ENCODE measurements around the gene SORCS2. TPM values are rescaled to one million over a fixed set of nuclear protein-coding genes. Genes with fewer than 3 reads are reported as not detected.

Gene SORCS2
- total and polyA plus RNA-seq, 2 of the 13 experiments (the other 11 are each of a cell fraction or from before 2014, with no cell fraction given) = 0.82 to 1.0 TPM

- no peak for DNase-seq (ENCODE audit: low spot score)
- in situ Hi-C loops (cut with HindIII; ENCODE audit: extremely low pct_ligation_motif_present, low pct_unique_long_range_greater_than_20kb) (no loop called here), intact Hi-C loops (cut with micrococcal nuclease; ENCODE audit: unreplicated experiment) (no loop called here)
- no peak overlapping the region for H3K4me2 ChIP-seq (ENCODE audit: low read depth, low read length)
- no TSS peak for BruUV-seq (replicated peaks)
- no peak overlapping the region for H3K4me3 ChIP-seq (replicated peaks in 1 of 3; ENCODE audit: insufficient read depth in 1 of 3, low read depth in 2 of 3, low read length in 3 of 3)
- WGBS (ENCODE audit: low lambda C conversion rate) = 57% methylated on average over 9 of the region's 9 CpGs
- H2AFZ ChIP-seq (ENCODE audit: low read length) = no peak overlapping the region
- H3K4me1 ChIP-seq (ENCODE audit: insufficient read depth, low read length) = peaks cover 19% of the 10 kb centered on the region
- H3K79me2 ChIP-seq (ENCODE audit: insufficient read depth, low read length) = no peaks in the 10 kb centered on the region
- H3K36me3 ChIP-seq (replicated peaks in 1 of 2; ENCODE audit: control insufficient read depth in 1 of 2, insufficient read depth in 2 of 2, low read length in 2 of 2) = no peaks in the 10 kb centered on the region
- H3K27me3 ChIP-seq (ENCODE audit: control insufficient read depth in 1 of 2, insufficient read depth in 2 of 2, low read length in 2 of 2) = peaks cover 1 to 15% of the 10 kb centered on the region in 2 experiments; a peak in 4 of 5 replicates
- FAIRE-seq = no peak
- H3K9me3 ChIP-seq (ENCODE audit: low read length) = no peaks in the 10 kb centered on the region
- no peak overlapping the region for H3K27ac ChIP-seq (ENCODE audit: extremely low read length, insufficient read depth, low read length)
- no peak overlapping the region for H3K9ac ChIP-seq (ENCODE audit: insufficient read depth, low read depth, low read length)
- ChIA-PET CTCF (ENCODE audit: low intra/inter-chr PET ratio, low total read pairs) (no interaction called here), POLR2A (no interaction called here)
- TF ChIP-seq, protein P1, sequence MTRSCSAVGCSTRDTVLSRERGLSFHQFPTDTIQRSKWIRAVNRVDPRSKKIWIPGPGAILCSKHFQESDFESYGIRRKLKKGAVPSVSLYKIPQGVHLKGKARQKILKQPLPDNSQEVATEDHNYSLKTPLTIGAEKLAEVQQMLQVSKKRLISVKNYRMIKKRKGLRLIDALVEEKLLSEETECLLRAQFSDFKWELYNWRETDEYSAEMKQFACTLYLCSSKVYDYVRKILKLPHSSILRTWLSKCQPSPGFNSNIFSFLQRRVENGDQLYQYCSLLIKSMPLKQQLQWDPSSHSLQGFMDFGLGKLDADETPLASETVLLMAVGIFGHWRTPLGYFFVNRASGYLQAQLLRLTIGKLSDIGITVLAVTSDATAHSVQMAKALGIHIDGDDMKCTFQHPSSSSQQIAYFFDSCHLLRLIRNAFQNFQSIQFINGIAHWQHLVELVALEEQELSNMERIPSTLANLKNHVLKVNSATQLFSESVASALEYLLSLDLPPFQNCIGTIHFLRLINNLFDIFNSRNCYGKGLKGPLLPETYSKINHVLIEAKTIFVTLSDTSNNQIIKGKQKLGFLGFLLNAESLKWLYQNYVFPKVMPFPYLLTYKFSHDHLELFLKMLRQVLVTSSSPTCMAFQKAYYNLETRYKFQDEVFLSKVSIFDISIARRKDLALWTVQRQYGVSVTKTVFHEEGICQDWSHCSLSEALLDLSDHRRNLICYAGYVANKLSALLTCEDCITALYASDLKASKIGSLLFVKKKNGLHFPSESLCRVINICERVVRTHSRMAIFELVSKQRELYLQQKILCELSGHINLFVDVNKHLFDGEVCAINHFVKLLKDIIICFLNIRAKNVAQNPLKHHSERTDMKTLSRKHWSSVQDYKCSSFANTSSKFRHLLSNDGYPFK (CRISPR knock-in tag; IDR thresholded peaks at IDR 0.05; ENCODE audit: borderline replicate concordance) = no peak
- TF ChIP-seq ARNT (IDR thresholded peaks at IDR 0.05) (no peak), ZNF225 (CRISPR knock-in tag; IDR thresholded peaks at IDR 0.05) (no peak), ZBTB8A (CRISPR knock-in tag; IDR thresholded peaks at IDR 0.05; ENCODE audit: borderline replicate concordance, low read depth) (no peak), ZBTB7B (CRISPR knock-in tag; IDR thresholded peaks at IDR 0.05) (no peak)
- no peak for ATAC-seq
- H4K20me1 ChIP-seq (ENCODE audit: insufficient read depth, low read length) = no peaks in the 10 kb centered on the region
These were observed 30.2 kb downstream of the SORCS2 start for GRCh38 chr4:7222521-7222920.

- H3K27ac ChIP-seq (ENCODE audit: extremely low read length, insufficient read depth, low read length) = no peak overlapping the region
- TF ChIP-seq ZNF564 (CRISPR knock-in tag; IDR thresholded peaks at IDR 0.05) = no peak
- TF ChIP-seq SPEN (CRISPR knock-in tag; IDR thresholded peaks at IDR 0.05; ENCODE audit: low read depth) = no peak
- TF ChIP-seq ZNF572 (CRISPR knock-in tag; IDR thresholded peaks at IDR 0.05) = no peak
- TF ChIP-seq CAMTA2 (CRISPR knock-in tag; IDR thresholded peaks at IDR 0.05; ENCODE audit: borderline replicate concordance) = no peak
- no peak for TF ChIP-seq TP53 (CRISPR knock-in tag; conservative IDR thresholded peaks at IDR 0.05)
- TF ChIP-seq ZNF557 (CRISPR knock-in tag; IDR thresholded peaks at IDR 0.05) = no peak
- TF ChIP-seq ZNF546 (CRISPR knock-in tag; conservative IDR thresholded peaks at IDR 0.05) = no peak
- TF ChIP-seq PRMT3 (CRISPR knock-in tag; IDR thresholded peaks at IDR 0.05; ENCODE audit: borderline replicate concordance, low read depth) = no peak
- TF ChIP-seq CSRNP1 (CRISPR knock-in tag; IDR thresholded peaks at IDR 0.05) = no peak
- TF ChIP-seq ZBTB7A (CRISPR knock-in tag; IDR thresholded peaks at IDR 0.05) = no peak
- TF ChIP-seq SRF (IDR thresholded peaks at IDR 0.05; ENCODE audit: low read depth, low read length) = no peak
- no peak for TF ChIP-seq ELF3 (CRISPR knock-in tag; IDR thresholded peaks at IDR 0.05)
These were observed 31.2 kb downstream of the SORCS2 start for GRCh38 chr4:7223541-7223940.

More at GRCh38 chr4:7223541-7223940, 31.2 kb downstream of the SORCS2 start:
- in situ Hi-C loops (cut with HindIII; ENCODE audit: extremely low pct_ligation_motif_present, low pct_unique_long_range_greater_than_20kb) = no loop called here
- Histone ChIP-seq H3K27me3 (ENCODE audit: control insufficient read depth in 1 of 2, insufficient read depth in 2 of 2, low read length in 2 of 2) (peaks cover 1 to 23% of the 10 kb centered on the region in 2 experiments; a peak in 4 of 5 replicates), H4K20me1 (ENCODE audit: insufficient read depth, low read length) (no peaks in the 10 kb centered on the region), H3K79me2 (ENCODE audit: insufficient read depth, low read length) (no peaks in the 10 kb centered on the region), H3K9me3 (ENCODE audit: low read length) (no peaks in the 10 kb centered on the region), H3K36me3 (replicated peaks in 1 of 2; ENCODE audit: control insufficient read depth in 1 of 2, insufficient read depth in 2 of 2, low read length in 2 of 2) (no peaks in the 10 kb centered on the region), H3K4me1 (ENCODE audit: insufficient read depth, low read length) (peaks cover 9% of the 10 kb centered on the region; the same call in 1 of the 2 replicates), H3K4me2 (ENCODE audit: low read depth, low read length) (no peak overlapping the region), H2AFZ (ENCODE audit: low read length) (no peak overlapping the region), H3K4me3 (replicated peaks in 1 of 3; ENCODE audit: insufficient read depth in 1 of 3, low read depth in 2 of 3, low read length in 3 of 3) (no peak overlapping the region), H3K9ac (ENCODE audit: insufficient read depth, low read depth, low read length) (no peak overlapping the region)
- DNase-seq (ENCODE audit: low spot score) = no peak
- ChIA-PET CTCF (ENCODE audit: low intra/inter-chr PET ratio, low total read pairs) (no interaction called here), POLR2A (no interaction called here)
- intact Hi-C loops (cut with micrococcal nuclease; ENCODE audit: unreplicated experiment) = no loop called here
- ATAC-seq = no peak
- FAIRE-seq = no peak
- BruUV-seq (replicated peaks) = no TSS peak
- WGBS (ENCODE audit: low lambda C conversion rate) = 4% methylated on average over 3 of the region's 5 CpGs
